ENCODE measurements around the gene FREM2. TPM values are rescaled to one million over a fixed set of nuclear protein-coding genes. Genes with fewer than 3 reads are reported as not detected.

The FREM2 gene
- total RNA-seq, 6 donors from 2014 or later: 7.8 to 26.6 (median 17.3) TPM

DNA sequence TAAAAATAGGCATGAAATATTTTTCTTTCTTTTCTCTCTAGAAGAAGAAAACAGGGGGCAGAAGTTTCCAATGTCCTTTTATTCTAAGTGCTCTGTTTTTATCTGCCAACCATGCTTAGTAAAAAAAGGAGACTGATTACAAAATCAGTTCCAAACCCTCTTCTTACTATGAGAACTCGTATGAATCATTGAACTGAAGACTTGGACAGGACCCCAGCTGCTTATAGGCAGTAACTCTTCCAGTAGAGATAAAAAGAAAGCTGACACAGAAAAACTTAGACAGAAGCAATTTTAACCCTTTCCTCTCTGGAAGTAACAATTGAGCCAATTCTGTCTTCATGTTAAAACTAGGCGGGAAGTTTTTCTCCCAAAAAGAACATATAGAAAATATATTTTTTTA, 24.5 kb upstream of the FREM2 start:
- Histone ChIP-seq H3K36me3 (no peaks in the 10 kb centered on the region), H3K27ac (no peak overlapping the region), H3K27me3 (no peaks in the 10 kb centered on the region), H3K9me3 (no peaks in the 10 kb centered on the region), H3K4me3 (no peak overlapping the region), H3K4me1 (no peaks in the 10 kb centered on the region)
- no peak for ATAC-seq (ENCODE audit: low FRiP score in 2 of 2)
- WGBS, 2 donors: 49 to 57% methylated on average over 2 of the region's 2 CpGs
- DNase-seq: no peak
- TF ChIP-seq POLR2AphosphoS5 (IDR thresholded peaks at IDR 0.05) (no peak), POLR2A (IDR thresholded peaks at IDR 0.05) (no peak), EP300 (IDR thresholded peaks at IDR 0.05) (no peak)
- TF ChIP-seq, protein P1, sequence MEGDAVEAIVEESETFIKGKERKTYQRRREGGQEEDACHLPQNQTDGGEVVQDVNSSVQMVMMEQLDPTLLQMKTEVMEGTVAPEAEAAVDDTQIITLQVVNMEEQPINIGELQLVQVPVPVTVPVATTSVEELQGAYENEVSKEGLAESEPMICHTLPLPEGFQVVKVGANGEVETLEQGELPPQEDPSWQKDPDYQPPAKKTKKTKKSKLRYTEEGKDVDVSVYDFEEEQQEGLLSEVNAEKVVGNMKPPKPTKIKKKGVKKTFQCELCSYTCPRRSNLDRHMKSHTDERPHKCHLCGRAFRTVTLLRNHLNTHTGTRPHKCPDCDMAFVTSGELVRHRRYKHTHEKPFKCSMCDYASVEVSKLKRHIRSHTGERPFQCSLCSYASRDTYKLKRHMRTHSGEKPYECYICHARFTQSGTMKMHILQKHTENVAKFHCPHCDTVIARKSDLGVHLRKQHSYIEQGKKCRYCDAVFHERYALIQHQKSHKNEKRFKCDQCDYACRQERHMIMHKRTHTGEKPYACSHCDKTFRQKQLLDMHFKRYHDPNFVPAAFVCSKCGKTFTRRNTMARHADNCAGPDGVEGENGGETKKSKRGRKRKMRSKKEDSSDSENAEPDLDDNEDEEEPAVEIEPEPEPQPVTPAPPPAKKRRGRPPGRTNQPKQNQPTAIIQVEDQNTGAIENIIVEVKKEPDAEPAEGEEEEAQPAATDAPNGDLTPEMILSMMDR (IDR thresholded peaks at IDR 0.05): no peak

DNA sequence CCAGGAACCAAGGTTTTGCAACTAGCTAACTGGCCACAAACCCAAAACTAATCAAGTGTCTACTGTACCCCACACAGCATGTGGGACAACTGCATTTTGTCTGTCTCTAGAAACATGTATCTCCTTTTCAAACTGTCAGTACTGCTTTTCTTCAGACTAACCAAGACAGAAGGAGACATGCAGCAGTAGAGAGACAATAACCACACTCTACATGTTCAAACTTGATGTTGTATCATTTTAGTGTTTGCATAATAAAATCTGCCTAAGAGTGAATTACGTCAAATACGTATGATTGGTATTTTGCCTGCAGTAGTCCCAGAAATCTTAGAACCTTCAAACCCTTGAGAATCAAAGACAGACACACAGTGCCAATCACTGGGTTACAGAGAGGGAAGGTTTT, 22.0 kb upstream of the FREM2 start:
- H3K36me3 ChIP-seq: no peaks in the 10 kb centered on the region
- no peaks in the 10 kb centered on the region for H3K4me1 ChIP-seq
- TF ChIP-seq POLR2A (IDR thresholded peaks at IDR 0.05): no peak
- ATAC-seq (ENCODE audit: low FRiP score in 2 of 2) (no peak), DNase-seq (no peak)
- H3K27me3 ChIP-seq: no peaks in the 10 kb centered on the region
- H3K4me3 ChIP-seq: no peak overlapping the region
- WGBS, 2 donors: 86 to 89% methylated on average over 2 of the region's 2 CpGs
- no peaks in the 10 kb centered on the region for H3K9me3 ChIP-seq
- H3K27ac ChIP-seq: no peak overlapping the region

DNA sequence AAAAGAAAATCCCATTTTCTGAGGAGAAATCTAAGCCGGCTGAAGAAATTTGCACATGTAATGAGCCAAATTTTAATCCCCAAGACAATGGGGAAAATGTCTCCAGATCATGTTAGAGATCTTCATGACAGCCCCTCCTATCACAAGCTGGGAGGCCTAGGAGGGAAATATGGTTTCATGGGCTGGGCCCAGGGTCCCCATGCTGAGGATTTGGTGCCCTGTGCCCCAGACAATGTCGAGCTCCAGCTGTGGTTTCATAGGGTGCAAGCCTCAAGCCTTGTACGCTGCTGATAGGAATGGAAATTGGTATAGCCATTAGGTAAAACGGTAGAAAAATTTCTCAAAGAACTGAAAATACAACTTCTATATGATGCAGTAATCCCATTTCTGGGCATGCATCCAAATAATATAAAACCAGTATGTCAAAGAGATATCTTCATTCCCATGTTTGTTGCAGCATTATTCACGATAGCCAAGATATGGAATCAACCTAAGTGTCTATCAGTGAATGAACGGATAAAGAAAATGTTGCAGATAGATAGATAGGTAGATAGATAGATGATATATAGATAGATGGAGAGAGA, 19.3 kb upstream of the FREM2 start:
- H3K27me3 ChIP-seq: no peaks in the 10 kb centered on the region
- TF ChIP-seq, protein P1 (IDR thresholded peaks at IDR 0.05): no peak
- TF ChIP-seq POLR2AphosphoS5 (IDR thresholded peaks at IDR 0.05) (no peak), EP300 (IDR thresholded peaks at IDR 0.05) (no peak), POLR2A (IDR thresholded peaks at IDR 0.05) (no peak)
- ATAC-seq (ENCODE audit: low FRiP score in 2 of 2) (no peak), DNase-seq (no peak)
- no peaks in the 10 kb centered on the region for H3K4me1 ChIP-seq
- WGBS, 2 donors: 82 to 85% methylated on average over 6 of the region's 6 CpGs
- H3K9me3 ChIP-seq: no peaks in the 10 kb centered on the region
- H3K27ac ChIP-seq: no peak overlapping the region
- no peaks in the 10 kb centered on the region for H3K36me3 ChIP-seq
- no peak overlapping the region for H3K4me3 ChIP-seq

DNA sequence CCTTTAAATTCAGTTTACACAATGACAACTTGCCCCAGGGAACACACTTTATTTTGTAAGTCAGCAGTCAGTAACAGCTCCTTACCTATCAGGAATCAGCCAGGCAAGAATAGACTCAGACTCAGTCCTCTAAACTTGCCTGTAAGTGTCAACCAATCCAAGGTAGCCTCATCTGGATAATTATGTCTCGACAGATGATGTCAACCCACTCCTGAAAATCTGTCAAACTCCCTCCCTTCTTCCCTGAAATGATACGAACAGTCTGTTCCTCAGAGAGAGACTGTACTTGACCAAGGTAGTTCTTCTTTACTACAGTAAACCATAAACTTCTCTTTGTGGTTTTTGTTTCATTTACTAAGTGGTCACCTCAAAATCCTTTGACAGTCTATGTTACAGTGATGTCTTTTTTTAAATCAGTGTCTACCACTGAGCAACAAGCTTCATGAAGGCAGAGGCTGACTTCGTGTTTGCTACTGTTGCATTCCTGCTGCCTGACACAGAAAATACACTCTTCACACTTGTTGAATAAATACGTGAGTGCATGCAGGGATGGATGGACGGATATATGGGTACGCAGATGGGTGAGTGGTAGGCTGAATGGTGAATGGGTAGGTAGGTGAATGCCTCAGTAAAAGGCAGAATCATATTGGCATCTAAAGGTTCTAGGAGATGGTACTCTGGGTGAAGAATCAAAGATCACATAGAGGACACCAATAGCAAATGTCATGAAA, 17.5 kb upstream of the FREM2 start:
- 72 to 76% methylated on average over 6 of the region's 6 CpGs for WGBS, 2 donors
- no peaks in the 10 kb centered on the region for H3K36me3 ChIP-seq
- H3K4me1 ChIP-seq: no peaks in the 10 kb centered on the region
- TF ChIP-seq, protein P1 (IDR thresholded peaks at IDR 0.05): no peak
- TF ChIP-seq EP300 (IDR thresholded peaks at IDR 0.05) (no peak), POLR2AphosphoS5 (IDR thresholded peaks at IDR 0.05) (no peak), POLR2A (IDR thresholded peaks at IDR 0.05) (no peak)
- no peaks in the 10 kb centered on the region for H3K27me3 ChIP-seq
- no peaks in the 10 kb centered on the region for H3K9me3 ChIP-seq
- DNase-seq (no peak), ATAC-seq (ENCODE audit: low FRiP score in 2 of 2) (no peak)
- H3K4me3 ChIP-seq: no peak overlapping the region
- H3K27ac ChIP-seq: no peak overlapping the region

DNA sequence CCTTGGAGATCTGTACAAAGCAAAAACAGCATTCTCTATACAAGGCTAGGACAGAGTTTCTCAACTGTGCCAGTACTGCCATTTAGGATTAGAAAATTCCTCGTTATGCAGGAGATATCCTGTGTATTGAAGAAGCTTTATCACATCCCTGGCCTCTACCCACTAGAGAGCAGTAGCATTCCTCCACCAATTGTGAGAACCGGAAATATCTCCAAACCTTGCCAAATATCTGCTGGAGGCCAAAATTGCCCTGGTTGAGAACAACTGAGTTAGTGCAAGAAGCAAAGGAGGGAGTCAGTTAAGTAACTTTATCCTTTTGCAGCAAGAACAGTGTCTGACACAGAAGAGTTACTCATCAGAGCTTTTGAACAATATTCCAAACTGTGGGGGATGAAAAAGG, 16.2 kb upstream of the FREM2 start:
- 35 to 52% methylated on average over 2 of the region's 2 CpGs for WGBS, 2 donors
- H3K4me3 ChIP-seq: no peak overlapping the region
- H3K27me3 ChIP-seq: no peaks in the 10 kb centered on the region
- no peak for ATAC-seq (ENCODE audit: low FRiP score in 2 of 2)
- no peak overlapping the region for H3K27ac ChIP-seq
- H3K9me3 ChIP-seq: no peaks in the 10 kb centered on the region
- no peaks in the 10 kb centered on the region for H3K4me1 ChIP-seq
- DNase-seq: no peak
- TF ChIP-seq POLR2A (IDR thresholded peaks at IDR 0.05): no peak
- no peak for TF ChIP-seq EP300 (IDR thresholded peaks at IDR 0.05)
- TF ChIP-seq, protein P1 (IDR thresholded peaks at IDR 0.05): no peak
- no peak for TF ChIP-seq POLR2AphosphoS5 (IDR thresholded peaks at IDR 0.05)
- H3K36me3 ChIP-seq: no peaks in the 10 kb centered on the region

Measured in upper lobe of left lung (tissue), 6 donors.